Body of pancreas (tissue), 2 donors: ENCODE results near the gene ZNF287. TPM values are rescaled to one million over a fixed set of nuclear protein-coding genes. Genes with fewer than 3 reads are reported as not detected.

Source experiments
- total RNA-seq, 2 donors: library from RNA; depleted of rRNA; stranded (reverse); fragments of >200 nt; gene quantifications; one replicate each; pipeline ENCODE4 v1.1.0, GENCODE V29; 2016

Gene ZNF287
- total RNA-seq, 2 donors from 2014 or later, result 4.4 to 7.6 TPM

Other genes starting within 250 kb of the ZNF287 start
- 10 to 100 TPM; 13.7 to 77.8 TPM for gene CENPV, start 215.7 kb downstream of the ZNF287 start, total RNA-seq
- gene UBB, start 188.1 kb downstream of the ZNF287 start, total RNA-seq, result 100 to 1,000 TPM; 450 to 486 TPM
- 10 to 100 TPM in 1 of 2 donors, 1 to 10 TPM in 1; 4.7 to 30.7 TPM for gene TRPV2, start 153.6 kb downstream of the ZNF287 start, total RNA-seq
- 1 to 10 TPM; 4.9 to 7.6 TPM for gene LRRC75A, start 77.0 kb downstream of the ZNF287 start, total RNA-seq
- gene ZNF624, start 84.6 kb upstream of the ZNF287 start, total RNA-seq, result under 1 TPM in 1 of 2 donors, not detected in 1; 0.52 TPM
- 1 to 10 TPM; 4.0 to 8.6 TPM for gene CCDC144A, start 121.0 kb upstream of the ZNF287 start, total RNA-seq